ENCODE measurements around the gene PPP2R5D.
"Not testable (repeated sequence)": the region's sequence is repeated elsewhere in the genome, so short reads cannot be mapped to it uniquely, and the experiment has no call there.

Gene PPP2R5D

GRCh38 chr6:42996513-42996912, 12.1 kb downstream of the PPP2R5D start:
- DNase-seq, result no peak

GRCh38 chr6:42998205-42998604, 13.8 kb downstream of the PPP2R5D start:
- DNase-seq, result not testable (repeated sequence)

GRCh38 chr6:43001843-43002242, 17.5 kb downstream of the PPP2R5D start:
- no peak for DNase-seq

GRCh38 chr6:43005844-43006243, 21.5 kb downstream of the PPP2R5D start:
- no peak for DNase-seq

GRCh38 chr6:43006251-43006650, 21.9 kb downstream of the PPP2R5D start:
- DNase-seq, result no peak

- DNase-seq, result no peak
Observed at GRCh38 chr6:43007126-43007525, 22.8 kb downstream of the PPP2R5D start.

GRCh38 chr6:43009124-43009523, 24.8 kb downstream of the PPP2R5D start:
- peak; percentile 34 for DNase-seq

GRCh38 chr6:43011207-43011606, 26.8 kb downstream of the PPP2R5D start:
- no peak for DNase-seq

- DNase-seq, result no peak
Observed at GRCh38 chr6:43012364-43012763, 28.0 kb downstream of the PPP2R5D start.

- DNase-seq, result peak; percentile 6
Observed at GRCh38 chr6:43013097-43013842, 28.9 kb downstream of the PPP2R5D start.

- DNase-seq, result peak; percentile 100
Observed at GRCh38 chr6:43013843-43014433, 29.6 kb downstream of the PPP2R5D start, which contains the start of the genes KLHDC3 and MEA1. KLHDC3 (plus strand) TSS chr6:43014249; CDS start chr6:43017193, 2,944 bp downstream. MEA1 (minus strand) TSS chr6:43013946; CDS start chr6:43013813, 133 bp downstream.

- DNase-seq, result peak; percentile 32
Observed at GRCh38 chr6:43014434-43014909, 30.1 kb downstream of the PPP2R5D start.

- DNase-seq, result no peak
Observed at GRCh38 chr6:43016176-43016942, 32.0 kb downstream of the PPP2R5D start.

GRCh38 chr6:43016943-43017334, 32.6 kb downstream of the PPP2R5D start:
- no peak for DNase-seq

GRCh38 chr6:43019152-43019551, 34.8 kb downstream of the PPP2R5D start:
- DNase-seq, result no peak

- no peak for DNase-seq
Observed at GRCh38 chr6:43020052-43020705, 35.8 kb downstream of the PPP2R5D start.

- DNase-seq, result no peak
Observed at GRCh38 chr6:43020847-43021246, 36.5 kb downstream of the PPP2R5D start.

GRCh38 chr6:43021270-43022047, 37.1 kb downstream of the PPP2R5D start, which contains the start of gene RRP36:
RRP36 (plus strand) TSS chr6:43021623; CDS start chr6:43021655, 32 bp downstream.
- DNase-seq, result peak; percentile 71

GRCh38 chr6:43024436-43024835, 40.1 kb downstream of the PPP2R5D start:
- DNase-seq, result no peak

- no peak for DNase-seq
Observed at GRCh38 chr6:43026365-43026764, 42.0 kb downstream of the PPP2R5D start.

- no peak for DNase-seq
Observed at GRCh38 chr6:43029120-43029519, 44.8 kb downstream of the PPP2R5D start.

- DNase-seq, result no peak
Observed at GRCh38 chr6:43032326-43032725, 48.0 kb downstream of the PPP2R5D start.

All from fibroblast of upper back skin (primary cell).